Amygdala (tissue), 56 donors: ENCODE results near the gene LRRTM2.
A peak's percentile ranks its signal among the peaks of the same experiment; 100 is the strongest.

Source experiments
- DNase-seq, 56 donors: peaks; one replicate each; lab custom pipeline; 2025; lab: John Stamatoyannopoulos, UW

The LRRTM2 gene

GRCh38 chr5:138884094-138884493 lies 9.0 kb upstream of the LRRTM2 start:
- DNase-seq, result no peak

DNA sequence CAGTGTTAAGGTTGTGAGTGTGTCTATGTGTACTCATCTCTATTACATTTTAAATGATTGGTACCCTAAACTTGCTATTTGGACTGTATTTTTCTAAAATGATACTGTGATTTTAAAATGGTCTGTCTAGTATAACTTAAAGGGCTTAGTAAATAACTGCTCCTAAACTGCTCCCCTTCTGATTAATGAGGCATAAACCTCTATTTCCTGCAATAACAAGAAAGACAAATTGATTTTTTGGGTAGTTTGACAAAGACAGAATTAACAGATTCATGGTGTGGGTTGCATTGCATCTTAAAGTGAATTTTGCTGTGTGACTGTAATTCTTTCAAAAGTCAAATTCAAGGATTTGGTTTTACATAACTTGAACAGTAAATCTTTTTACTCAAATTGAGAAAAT lies 8.1 kb upstream of the LRRTM2 start:
- DNase-seq, result no peak

GRCh38 chr5:138878437-138879235 lies 3.5 kb upstream of the LRRTM2 start:
- no peak for DNase-seq

- DNase-seq, result no peak
These were observed 1.7 kb upstream of the LRRTM2 start for GRCh38 chr5:138876811-138877210.

GRCh38 chr5:138875946-138876345 lies 811 bp upstream of the LRRTM2 start:
- DNase-seq, result peak in 1 of 56 donors; percentile 5

GRCh38 chr5:138875552-138875875 lies 379 bp upstream of the LRRTM2 start:
- peak in 1 of 56 donors; percentile 59 for DNase-seq

DNA sequence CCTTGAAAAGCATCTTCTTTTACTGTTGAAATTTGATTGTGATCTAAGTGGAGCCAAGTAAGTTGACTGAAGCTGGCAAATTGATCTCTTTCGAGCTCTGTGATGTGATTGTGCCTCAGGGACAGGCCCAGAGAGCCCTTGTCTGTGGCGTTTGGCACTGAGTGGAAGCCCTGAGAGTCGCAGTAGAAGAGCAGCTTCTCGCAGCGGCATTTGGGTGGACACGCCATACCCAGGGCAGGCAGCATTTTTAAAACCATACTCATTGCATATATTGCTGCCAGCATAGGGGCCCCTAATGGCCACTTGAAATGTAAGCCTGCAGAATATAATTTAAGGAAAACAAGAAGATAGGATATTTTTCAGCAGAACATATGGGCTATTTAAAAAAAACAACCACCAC lies 894 bp downstream of the LRRTM2 start:
- DNase-seq, result peak in 37 of 56 donors; percentile 7 to 71 (median 40)

DNA sequence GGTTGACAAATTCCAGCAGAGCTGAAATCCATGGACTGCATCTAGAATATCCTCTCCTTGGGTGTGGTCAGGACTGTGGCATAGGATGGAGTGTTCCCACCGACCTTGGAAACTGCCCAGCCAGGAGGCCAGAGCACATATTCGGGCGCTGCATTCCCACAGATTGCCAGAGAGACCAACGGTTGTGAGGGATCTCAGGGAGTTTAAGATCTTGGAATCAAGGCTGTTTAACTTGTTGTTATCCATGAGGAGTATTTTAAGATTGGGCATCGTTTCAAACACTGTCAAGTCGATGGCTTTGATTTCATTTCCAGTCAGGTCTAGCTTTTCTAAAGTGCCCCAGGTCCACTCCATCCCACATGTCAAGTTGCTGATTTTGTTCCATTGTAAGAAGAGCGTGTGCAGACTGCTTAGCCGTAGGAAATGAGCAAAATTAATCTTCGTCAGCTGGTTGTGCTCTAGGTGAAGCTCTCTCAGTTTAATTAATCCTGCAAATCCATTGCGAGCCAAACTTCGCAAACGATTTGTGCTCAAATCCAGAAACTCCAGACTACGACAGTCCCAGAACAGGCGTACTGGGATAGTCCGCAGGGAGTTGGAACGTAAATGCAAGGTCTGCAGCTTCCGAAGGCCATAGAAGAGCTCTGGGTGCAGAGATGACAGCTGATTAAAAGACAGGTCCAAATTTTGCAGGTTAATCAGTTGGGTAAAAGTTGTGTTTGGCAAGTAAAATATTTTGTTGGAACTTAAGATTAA lies 1.5 kb downstream of the LRRTM2 start:
- peak in 15 of 56 donors; percentile 4 to 63 (median 24) for DNase-seq

DNA sequence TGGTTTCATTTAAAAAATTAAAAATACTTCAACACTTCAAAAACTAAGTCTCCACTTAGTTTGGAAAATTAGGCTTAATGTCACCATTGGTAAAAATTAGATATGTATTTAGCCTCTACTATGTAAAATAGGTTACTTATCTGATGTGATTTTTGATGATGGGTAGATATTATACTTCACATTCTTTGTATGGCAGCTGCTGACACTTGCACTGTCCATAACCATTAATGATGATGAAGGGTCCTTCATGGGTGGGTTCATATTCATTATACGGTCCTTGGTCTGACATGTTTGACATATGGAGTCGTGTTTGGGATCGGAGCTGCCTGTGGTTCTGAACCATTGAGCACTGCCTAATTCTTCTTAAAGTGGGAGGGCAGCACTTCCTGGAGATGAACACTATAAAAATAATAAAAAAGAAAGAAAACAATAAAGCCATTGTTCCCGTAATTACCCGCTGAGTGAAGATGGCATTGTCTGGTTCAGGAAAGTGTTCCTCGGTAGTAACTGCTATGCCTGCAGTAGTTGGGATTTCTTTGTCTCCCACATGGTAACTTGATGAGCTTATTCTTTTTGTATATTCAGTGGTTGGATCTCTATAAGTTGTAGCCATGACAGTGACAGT lies 2.2 kb downstream of the LRRTM2 start:
- peak in 4 of 56 donors; percentile 18 to 84 (median 28) for DNase-seq

DNA sequence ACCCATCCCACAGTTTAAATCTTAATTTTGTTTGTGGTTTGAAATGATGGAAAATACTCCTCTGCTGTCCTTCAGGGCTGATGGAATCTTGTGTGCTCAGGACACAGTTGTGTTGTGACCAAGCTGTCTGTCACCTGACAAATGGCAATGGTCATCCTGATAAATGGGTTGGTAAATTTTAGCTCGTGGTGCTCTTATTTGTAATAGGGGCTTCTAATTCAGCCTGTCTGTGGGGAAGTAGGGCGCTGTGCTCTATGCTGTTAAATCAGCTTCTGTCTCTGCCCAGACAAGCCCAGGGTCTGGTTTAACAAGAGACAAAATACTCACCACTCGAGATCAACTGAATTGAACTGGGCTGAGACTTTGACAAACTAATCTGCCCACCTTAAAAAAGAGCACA lies 4.5 kb downstream of the LRRTM2 start:
- peak in 15 of 56 donors; percentile 3 to 60 (median 9) for DNase-seq

GRCh38 chr5:138869763-138870500 lies 5.2 kb downstream of the LRRTM2 start:
- peak in 4 of 56 donors; percentile 3 to 16 (median 11) for DNase-seq

- no peak for DNase-seq
These were observed 6.1 kb downstream of the LRRTM2 start for GRCh38 chr5:138869038-138869437.

DNA sequence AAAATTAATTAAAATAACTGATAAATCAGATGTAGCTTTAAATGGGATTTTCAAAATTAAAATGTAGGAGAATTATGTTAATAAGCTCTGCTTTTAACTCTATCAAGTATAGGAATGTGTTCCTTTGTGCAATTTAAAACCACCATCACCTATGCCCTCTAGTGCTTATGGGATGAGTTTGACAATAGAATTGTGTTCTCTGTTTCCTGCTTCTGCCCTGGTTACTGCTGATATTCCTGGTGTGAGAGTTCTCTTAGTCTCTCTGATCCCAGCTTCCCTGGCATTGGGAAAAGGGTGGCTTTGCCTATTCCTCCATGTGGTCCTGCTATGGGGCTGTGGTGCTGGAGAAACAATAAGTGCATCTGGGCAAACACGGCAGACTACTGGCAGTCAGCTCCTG lies 8.1 kb downstream of the LRRTM2 start:
- no peak for DNase-seq

DNA sequence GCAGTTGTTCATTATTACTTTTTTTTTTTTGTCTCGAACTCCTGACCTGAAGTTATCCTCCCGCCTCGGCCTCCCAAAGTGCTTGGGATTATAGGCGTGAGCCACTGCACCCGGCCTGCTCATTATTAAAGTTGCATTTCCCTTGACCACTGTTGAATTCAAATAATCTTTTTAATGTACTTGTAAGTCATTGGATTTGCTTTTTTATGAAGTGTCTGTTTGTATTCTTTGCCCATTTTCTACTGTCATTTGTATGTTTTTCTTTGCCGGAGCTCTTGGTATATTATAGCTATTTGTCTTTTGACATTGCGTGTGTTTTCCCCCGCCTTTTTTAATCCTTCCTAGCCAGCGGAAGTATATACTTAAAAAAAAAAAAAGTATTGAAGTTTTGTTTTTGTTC lies 22.0 kb downstream of the LRRTM2 start:
- DNase-seq, result no peak

GRCh38 chr5:138850865-138851435 lies 24.2 kb downstream of the LRRTM2 start:
- no peak for DNase-seq

- no peak for DNase-seq
These were observed 25.3 kb downstream of the LRRTM2 start for GRCh38 chr5:138849882-138850281.

- DNase-seq, result no peak
These were observed 25.7 kb downstream of the LRRTM2 start for GRCh38 chr5:138849439-138849838.

GRCh38 chr5:138844812-138845513 lies 30.2 kb downstream of the LRRTM2 start:
- no peak for DNase-seq

GRCh38 chr5:138844125-138844461 lies 31.0 kb downstream of the LRRTM2 start:
- no peak for DNase-seq
